Adrenal gland (tissue), 12 donors: ENCODE data around the gene GPR153. TPM values are rescaled to one million over a fixed set of nuclear protein-coding genes. Genes with fewer than 3 reads are reported as not detected.

Source experiments
- DNase-seq, 7 donors: peaks; one replicate each; pipeline ENCODE4 v3.0.0-alpha.2; 2019 to 2020
- H3K27ac ChIP-seq, 5 donors: fragments of 200-600 bp; sonication (generic) in 4 of 5; 1 replicate in 3 of 5; 2 replicates in 2 of 5; pipeline versions ENCODE4 v1.5.1 to v1.8.0; 2016 to 2020; ENCODE audit warnings: mild to moderate bottlenecking in 1 of 5
- H3K27me3 ChIP-seq: fragments of 200-600 bp; 2 replicates; pipeline ENCODE4 v1.8.0; 2021
- H3K36me3 ChIP-seq, 2 donors: fragments of 200-600 bp; replicated peaks in 1 of 2; 1 replicate in 1 of 2; 2 replicates in 1 of 2; pipeline versions ENCODE4 v1.5.1 to v1.8.0; 2018 to 2022
- H3K4me1 ChIP-seq, 2 donors: fragments of 200-600 bp; replicated peaks in 1 of 2; 1 replicate in 1 of 2; 2 replicates in 1 of 2; pipeline versions ENCODE4 v1.5.1 to v1.8.0; 2018 to 2021
- H3K4me3 ChIP-seq, 4 donors: fragments of 200-600 bp; sonication (generic) in 3 of 4; one replicate each; pipeline ENCODE4 v1.5.1; 2016 to 2018
- H3K9me3 ChIP-seq, 3 donors: fragments of 200-600 bp; sonication (generic) in 1 of 3; replicated peaks in 1 of 3; 1 replicate in 2 of 3; 2 replicates in 1 of 3; pipeline versions ENCODE4 v1.5.1 to v1.8.0; 2016 to 2021
- CTCF ChIP-seq, 6 experiments: fragments of 450-650 bp in 4 of 6; fragments of 200-600 bp in 2 of 6; sonication (generic) in 1 of 6; IDR thresholded peaks; 1 replicate in 5 of 6; 2 replicates in 1 of 6; pipeline versions ENCODE4 v1.5.1 to v1.8.0; 2016 to 2021; ENCODE audit warnings: antibody characterized with exemption in 6 of 6, mild to moderate bottlenecking in 2 of 6, moderate library complexity in 1 of 6
- POLR2A ChIP-seq, 2 donors: fragments of 450-650 bp; IDR thresholded peaks; one replicate each; pipeline ENCODE4 v1.6.1; 2017; ENCODE audit warnings: antibody characterized with exemption in 2 of 2, mild to moderate bottlenecking in 2 of 2, moderate library complexity in 1 of 2
- WGBS, 4 donors: extraction: QIAGEN DNeasy Blood & Tissue Kit in 2 of 4; methylation state at CpG; one replicate each; pipeline versions ENCODE4 v1.1.5 to v1.1.7; 2013 to 2017; 5-methylcytosine and 5-hydroxymethylcytosine counted together
- intact Hi-C, 2 donors: fragments of 100-400 bp; cut with DNase I; formaldehyde crosslinking; loops; one replicate each; pipeline versions ENCODE4 v1.14.1 to v1.15.0; 2022 to 2023
- polyA plus RNA-seq, 3 donors: library from polyadenylated mRNA; stranded (reverse); fragments of 200-250 nt in 2 of 3; fragments of 350-450 nt in 1 of 3; fragmentation: Illumina TruSeq in 1 of 3; extraction: RNeasy Lipid Tissue Mini Kit (QIAGEN cat#74804) in 1 of 3; gene quantifications; one replicate each; pipeline ENCODE4 v1.2.3, GENCODE V29; 2013 to 2014
- total RNA-seq, 9 donors: library from RNA; depleted of rRNA in 4 of 9; stranded (reverse); fragments of >200 nt in 4 of 9; fragments of 120-200 nt in 1 of 9; fragmentation: NEBNext Ultra II Directional in 1 of 9; extraction: Animal tissue kit (Norgen Biotek cat#: 25700) in 1 of 9; gene quantifications; one replicate each; pipeline versions ENCODE4 v1.1.0 to v1.2.4, GENCODE V29; 2013 to 2023
- donor health status: healthy with polysubstance abuse.
- donor health status: Bipolar disorder and iron deficiency.
- donor health status: DM: yes; HTN: yes; CAD: no.
- donor health status: DM: no; HTN: no; CAD: no.
- donor health status: DM: no; HTN: no; CAD: no.
- donor health status: DM: yes; HTN: yes; CAD: no.

The GPR153 gene
- total and polyA plus RNA-seq, 12 donors, result 0.86 to 5.9 (median 3.1) TPM

- Histone ChIP-seq H3K9me3 (no peaks in the 10 kb centered on the region), H3K27me3 (peaks cover 34% of the 10 kb centered on the region), H3K36me3 (no peaks in the 10 kb centered on the region), H3K4me3 (no peak overlapping the region), H3K27ac (no peak overlapping the region), H3K4me1 (peaks cover 0 to 20% of the 10 kb centered on the region in 2 donors)
- 63 to 90% (median 73%) methylated on average over 2 to 5 of the region's 5 CpGs for WGBS, 4 donors
- intact Hi-C loops, result loop anchor here (2.0 to 5.0 kb wide), 5 partner anchors 35 to 165 kb away; no protein-coding TSS in a partner anchor
- TF ChIP-seq POLR2A (IDR thresholded peaks at IDR 0.05) (no peak), CTCF (IDR thresholded peaks at IDR 0.05) (no peak)
- no peak for DNase-seq
These were observed 13.2 kb downstream of the GPR153 start for GRCh38 chr1:6247651-6248050.

GRCh38 chr1:6246497-6247467, 14.1 kb downstream of the GPR153 start:
- peak; percentile 75 to 89 (median 81) for DNase-seq
- H3K4me3 ChIP-seq, result no peak overlapping the region
- WGBS, 4 donors, result 3 to 23% (median 9%) methylated on average over 4 to 30 of the region's 30 CpGs
- H3K36me3 ChIP-seq, result no peaks in the 10 kb centered on the region
- H3K4me1 ChIP-seq, result peaks cover 4 to 28% of the 10 kb centered on the region in 2 donors
- no peaks in the 10 kb centered on the region for H3K9me3 ChIP-seq
- no peak for TF ChIP-seq POLR2A (IDR thresholded peaks at IDR 0.05)
- peak; percentile 94 to 98 (median 97) for TF ChIP-seq CTCF (IDR thresholded peaks at IDR 0.05)
- H3K27ac ChIP-seq, result no peak overlapping the region
- peaks cover 43% of the 10 kb centered on the region for H3K27me3 ChIP-seq
- intact Hi-C loops, result loop anchor here (2.0 to 5.0 kb wide), 5 partner anchors 36 to 166 kb away; no protein-coding TSS in a partner anchor

- Histone ChIP-seq H3K27me3 (peaks cover 51% of the 10 kb centered on the region), H3K27ac (no peak overlapping the region), H3K4me3 (no peak overlapping the region), H3K36me3 (no peaks in the 10 kb centered on the region), H3K9me3 (no peaks in the 10 kb centered on the region), H3K4me1 (peaks cover 5 to 30% of the 10 kb centered on the region in 2 donors)
- DNase-seq, result no peak
- TF ChIP-seq POLR2A (IDR thresholded peaks at IDR 0.05), result no peak
- TF ChIP-seq CTCF (IDR thresholded peaks at IDR 0.05), result no peak
- WGBS, 4 donors, result 2 to 8% (median 4%) methylated on average over 10 to 49 of the region's 49 CpGs
- intact Hi-C loops, result loop anchor here (2.0 to 5.0 kb wide), 5 partner anchors 36 to 166 kb away; no protein-coding TSS in a partner anchor
These were observed 14.9 kb downstream of the GPR153 start for GRCh38 chr1:6245869-6246496.
